Left lung (tissue), 10 donors: ENCODE measurements around the gene KRTAP4-12. TPM values are rescaled to one million over a fixed set of nuclear protein-coding genes. Genes with fewer than 3 reads are reported as not detected.
"Not testable (repeated sequence)": the region's sequence is repeated elsewhere in the genome, so short reads cannot be mapped to it uniquely, and the experiment has no call there.

ENCODE experiments used
- ATAC-seq: fragments of 200-7000 bp; cut with Tn5 transposase; one replicate; pipeline ENCODE4 v1.9.1; 2020; ENCODE audit warnings: moderate library complexity
- DNase-seq, 4 donors: peaks; one replicate each; pipeline ENCODE4 v3.0.0-alpha.2; 2013 to 2020
- H3K27ac ChIP-seq, 2 donors: fragments of 200-600 bp; sonication (generic) in 1 of 2; one replicate each; pipeline versions ENCODE4 v1.5.0 to v1.8.0; 2020 to 2021
- H3K27me3 ChIP-seq, 2 donors: fragments of 200-600 bp; sonication (generic) in 1 of 2; one replicate each; pipeline versions ENCODE4 v1.5.0 to v1.8.0; 2020 to 2021
- H3K36me3 ChIP-seq, 2 donors: fragments of 200-600 bp; sonication (generic) in 1 of 2; one replicate each; pipeline versions ENCODE4 v1.5.0 to v1.8.0; 2020 to 2021
- H3K4me1 ChIP-seq, 2 donors: fragments of 200-600 bp; one replicate each; pipeline ENCODE4 v1.8.0; 2021
- H3K4me3 ChIP-seq, 2 donors: fragments of 200-600 bp; sonication (generic) in 1 of 2; one replicate each; pipeline versions ENCODE4 v1.5.0 to v1.8.0; 2020 to 2021; ENCODE audit warnings: mild to moderate bottlenecking in 1 of 2
- H3K9me3 ChIP-seq, 2 donors: fragments of 200-600 bp; sonication (generic) in 1 of 2; one replicate each; pipeline versions ENCODE4 v1.5.0 to v1.8.0; 2020 to 2021
- CTCF ChIP-seq, 2 donors: fragments of 200-600 bp; sonication (generic) in 1 of 2; IDR thresholded peaks; one replicate each; pipeline versions ENCODE4 v1.5.0 to v1.8.0; 2021; ENCODE audit warnings: antibody characterized with exemption in 2 of 2
- intact Hi-C, 2 donors: fragments of 100-400 bp; cut with DNase I; formaldehyde crosslinking; loops; one replicate each; pipeline versions ENCODE4 v1.11.2 to v1.14.2; 2022
- polyA plus RNA-seq, 6 donors: library from polyadenylated mRNA; unstranded; fragments of 120-200 nt; gene quantifications; one replicate each; pipeline ENCODE4 v1.2.1, GENCODE V29; 2013; ENCODE audit not compliant: insufficient read length in 6 of 6
- total RNA-seq, 2 donors: library from RNA; stranded (reverse); fragmentation: NEBNext Ultra II Directional; extraction: Animal tissue kit (Norgen Biotek cat#: 25700); gene quantifications; one replicate each; pipeline ENCODE4 v1.2.1, GENCODE V29; 2021
- donor health status: DM: no; HTN: yes; CAD: no.
- donor health status: DM: no; HTN: no; CAD: no.

KRTAP4-12 gene
- total and polyA plus RNA-seq, 8 donors = not detected

- no peak overlapping the region for H3K4me3 ChIP-seq
- no peaks in the 10 kb centered on the region for H3K4me1 ChIP-seq
- no peak for DNase-seq
- H3K9me3 ChIP-seq = no peaks in the 10 kb centered on the region
- no peaks in the 10 kb centered on the region for H3K27me3 ChIP-seq
- intact Hi-C loops = no loop called here
- no peak overlapping the region for H3K27ac ChIP-seq
- no peak for ATAC-seq
- no peaks in the 10 kb centered on the region for H3K36me3 ChIP-seq
- no peak for TF ChIP-seq CTCF (IDR thresholded peaks at IDR 0.05)
Observed at GRCh38 chr17:41107941-41108450, 16.0 kb downstream of the KRTAP4-12 start.

GRCh38 chr17:41105347-41105746 is 18.6 kb downstream of the KRTAP4-12 start, which contains the start of gene KRTAP4-9:
Gene KRTAP4-9 (plus strand): TSS chr17:41105389. CDS start chr17:41105389, 0 bp downstream.
- intact Hi-C loops, H3K27me3 ChIP-seq, DNase-seq, H3K36me3 ChIP-seq, H3K27ac ChIP-seq, H3K4me1 ChIP-seq, H3K4me3 ChIP-seq, H3K9me3 ChIP-seq, ATAC-seq: not testable (repeated sequence)

GRCh38 chr17:41104386-41105038 is 19.5 kb downstream of the KRTAP4-12 start:
- ATAC-seq = peak; percentile 71
- DNase-seq, H3K36me3 ChIP-seq, H3K4me1 ChIP-seq, H3K4me3 ChIP-seq, H3K27me3 ChIP-seq, H3K27ac ChIP-seq, H3K9me3 ChIP-seq, intact Hi-C loops: not testable (repeated sequence)

GRCh38 chr17:41103896-41104295 is 20.1 kb downstream of the KRTAP4-12 start:
- H3K4me1 ChIP-seq = no peaks in the 10 kb centered on the region
- no peak for TF ChIP-seq CTCF (IDR thresholded peaks at IDR 0.05)
- no peaks in the 10 kb centered on the region for H3K9me3 ChIP-seq
- no peak for DNase-seq
- H3K4me3 ChIP-seq = no peak overlapping the region
- intact Hi-C loops = no loop called here
- H3K27me3 ChIP-seq = no peaks in the 10 kb centered on the region
- no peaks in the 10 kb centered on the region for H3K36me3 ChIP-seq
- no peak for ATAC-seq
- H3K27ac ChIP-seq = no peak overlapping the region

- TF ChIP-seq CTCF (IDR thresholded peaks at IDR 0.05) = no peak
- Histone ChIP-seq H3K9me3 (no peaks in the 10 kb centered on the region), H3K4me3 (no peak within 1 kb of the TSS), H3K27ac (no peak within 1 kb of the TSS), H3K36me3 (no peaks in the 10 kb centered on the region), H3K27me3 (peaks cover 0 to 9% of the 10 kb centered on the region in 2 donors), H3K4me1 (no peaks in the 10 kb centered on the region)
- intact Hi-C loops = no loop called here
- DNase-seq (no peak), ATAC-seq (no peak)
Observed at GRCh38 chr17:41101586-41102259, 22.3 kb downstream of the KRTAP4-12 start, which contains the start of gene KRTAP4-16. Gene KRTAP4-16 (minus strand): TSS chr17:41102209. CDS start chr17:41102209, 0 bp downstream.

- H3K4me3 ChIP-seq, intact Hi-C loops, H3K27ac ChIP-seq, H3K27me3 ChIP-seq, H3K4me1 ChIP-seq, H3K36me3 ChIP-seq, H3K9me3 ChIP-seq, DNase-seq, ATAC-seq: not testable (repeated sequence)
Observed at GRCh38 chr17:41099682-41100480, 24.1 kb downstream of the KRTAP4-12 start.
